Upper lobe of left lung (tissue), 6 donors: ENCODE measurements around the gene PIAS4. TPM values are rescaled to one million over a fixed set of nuclear protein-coding genes. Genes with fewer than 3 reads are reported as not detected.

Source experiments
- ATAC-seq, 2 donors: fragments of 200-7000 bp; cut with Tn5 transposase; one replicate each; pipeline ENCODE4 v1.9.1; 2022; ENCODE audit warnings: mild to moderate bottlenecking in 2 of 2, moderate library complexity in 2 of 2; ENCODE audit not compliant: low FRiP score in 2 of 2
- DNase-seq, 2 donors: peaks; one replicate each; pipeline ENCODE4 v3.0.0-alpha.2; 2019 to 2020
- H3K27ac ChIP-seq, 4 donors: fragments of 200-600 bp; sonication (generic); one replicate each; pipeline ENCODE4 v1.5.1; 2016 to 2019
- H3K27me3 ChIP-seq, 4 donors: fragments of 200-600 bp; sonication (generic); one replicate each; pipeline ENCODE4 v1.5.1; 2017 to 2019
- H3K36me3 ChIP-seq, 4 donors: fragments of 200-600 bp; sonication (generic); one replicate each; pipeline ENCODE4 v1.5.1; 2016 to 2019
- H3K4me1 ChIP-seq, 4 donors: fragments of 200-600 bp; sonication (generic); one replicate each; pipeline ENCODE4 v1.5.1; 2018 to 2019
- H3K4me3 ChIP-seq, 4 donors: fragments of 200-600 bp; sonication (generic); one replicate each; pipeline ENCODE4 v1.5.1; 2017 to 2019; ENCODE audit warnings: mild to moderate bottlenecking in 2 of 4, moderate library complexity in 1 of 4
- H3K9me3 ChIP-seq, 4 donors: fragments of 200-600 bp; sonication (generic); one replicate each; pipeline ENCODE4 v1.5.1; 2018 to 2019
- EP300 ChIP-seq, 4 donors: sonication (generic); formaldehyde crosslinking; IDR thresholded peaks; one replicate each; pipeline ENCODE4 v1.5.1; 2017; ENCODE audit warnings: antibody characterized with exemption in 4 of 4, control low read depth in 2 of 4
- POLR2A ChIP-seq, 4 donors: fragments of 450-650 bp; IDR thresholded peaks; one replicate each; pipeline ENCODE4 v1.5.1; 2016 to 2017; ENCODE audit warnings: antibody characterized with exemption in 4 of 4, mild to moderate bottlenecking in 2 of 4
- POLR2AphosphoS5 ChIP-seq, 2 donors: sonication (generic); formaldehyde crosslinking; IDR thresholded peaks; one replicate each; pipeline ENCODE4 v1.5.1; 2017; ENCODE audit warnings: antibody characterized with exemption in 2 of 2
- WGBS, 2 donors: methylation state at CpG; one replicate each; pipeline ENCODE4 v1.1.5; 2017 to 2018; 5-methylcytosine and 5-hydroxymethylcytosine counted together
- total RNA-seq, 6 donors: library from RNA; depleted of rRNA in 4 of 6; stranded (reverse); fragments of >200 nt in 4 of 6; gene quantifications; one replicate each; pipeline versions ENCODE4 v1.1.0 to v1.2.1, GENCODE V29; 2016 to 2021
- TF ChIP-seq, protein P1 (sequence below), 6 experiments: fragments of 450-650 bp in 4 of 6; fragments of 200-600 bp in 2 of 6; sonication (generic) in 2 of 6; IDR thresholded peaks; one replicate each; pipeline ENCODE4 v1.5.1; 2016 to 2019; ENCODE audit warnings: antibody characterized with exemption in 6 of 6
- donor health status: DM: no; HTN: no; CAD: no; lungs with moderate emphysema.
- donor health status: DM: no; HTN: yes; CAD: no; lungs with severe emphysema.

The PIAS4 gene
- total RNA-seq, 6 donors from 2014 or later = 13.7 to 53.4 (median 21.9) TPM

- Histone ChIP-seq H3K27ac (no peak overlapping the region), H3K27me3 (no peaks in the 10 kb centered on the region), H3K36me3 (peaks cover 11 to 47% (median 39%) of the 10 kb centered on the region in 4 donors), H3K9me3 (no peaks in the 10 kb centered on the region), H3K4me3 (no peak overlapping the region), H3K4me1 (peaks cover 40 to 78% (median 48%) of the 10 kb centered on the region in 4 donors)
- WGBS, 2 donors = 96 to 98% methylated on average over 50 to 59 of the region's 91 CpGs
- DNase-seq (peak in 1 of 2 donors; percentile 86), ATAC-seq (no peak)
- TF ChIP-seq POLR2A (IDR thresholded peaks at IDR 0.05) = no peak
- TF ChIP-seq, protein P1, sequence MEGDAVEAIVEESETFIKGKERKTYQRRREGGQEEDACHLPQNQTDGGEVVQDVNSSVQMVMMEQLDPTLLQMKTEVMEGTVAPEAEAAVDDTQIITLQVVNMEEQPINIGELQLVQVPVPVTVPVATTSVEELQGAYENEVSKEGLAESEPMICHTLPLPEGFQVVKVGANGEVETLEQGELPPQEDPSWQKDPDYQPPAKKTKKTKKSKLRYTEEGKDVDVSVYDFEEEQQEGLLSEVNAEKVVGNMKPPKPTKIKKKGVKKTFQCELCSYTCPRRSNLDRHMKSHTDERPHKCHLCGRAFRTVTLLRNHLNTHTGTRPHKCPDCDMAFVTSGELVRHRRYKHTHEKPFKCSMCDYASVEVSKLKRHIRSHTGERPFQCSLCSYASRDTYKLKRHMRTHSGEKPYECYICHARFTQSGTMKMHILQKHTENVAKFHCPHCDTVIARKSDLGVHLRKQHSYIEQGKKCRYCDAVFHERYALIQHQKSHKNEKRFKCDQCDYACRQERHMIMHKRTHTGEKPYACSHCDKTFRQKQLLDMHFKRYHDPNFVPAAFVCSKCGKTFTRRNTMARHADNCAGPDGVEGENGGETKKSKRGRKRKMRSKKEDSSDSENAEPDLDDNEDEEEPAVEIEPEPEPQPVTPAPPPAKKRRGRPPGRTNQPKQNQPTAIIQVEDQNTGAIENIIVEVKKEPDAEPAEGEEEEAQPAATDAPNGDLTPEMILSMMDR (IDR thresholded peaks at IDR 0.05) = no peak
- TF ChIP-seq EP300 (IDR thresholded peaks at IDR 0.05) = no peak
- no peak for TF ChIP-seq POLR2AphosphoS5 (IDR thresholded peaks at IDR 0.05)
Measured at GRCh38 chr19:4054441-4055208, 47.1 kb downstream of the PIAS4 start.

- no peak for ATAC-seq
- H3K27ac ChIP-seq = no peak overlapping the region
- H3K4me1 ChIP-seq = peaks cover 46 to 78% (median 54%) of the 10 kb centered on the region in 4 donors
- peaks cover 11 to 45% (median 38%) of the 10 kb centered on the region in 4 donors for H3K36me3 ChIP-seq
- peak in 1 of 2 donors; percentile 52 for DNase-seq
- H3K4me3 ChIP-seq = no peak overlapping the region
- no peaks in the 10 kb centered on the region for H3K27me3 ChIP-seq
- WGBS, 2 donors = 91 to 96% methylated on average over 19 to 20 of the region's 20 CpGs
- no peaks in the 10 kb centered on the region for H3K9me3 ChIP-seq
- TF ChIP-seq, protein P1 (IDR thresholded peaks at IDR 0.05) = no peak
- TF ChIP-seq EP300 (IDR thresholded peaks at IDR 0.05) (no peak), POLR2AphosphoS5 (IDR thresholded peaks at IDR 0.05) (no peak), POLR2A (IDR thresholded peaks at IDR 0.05) (no peak)
Measured at GRCh38 chr19:4055209-4055552, 47.6 kb downstream of the PIAS4 start.

DNA sequence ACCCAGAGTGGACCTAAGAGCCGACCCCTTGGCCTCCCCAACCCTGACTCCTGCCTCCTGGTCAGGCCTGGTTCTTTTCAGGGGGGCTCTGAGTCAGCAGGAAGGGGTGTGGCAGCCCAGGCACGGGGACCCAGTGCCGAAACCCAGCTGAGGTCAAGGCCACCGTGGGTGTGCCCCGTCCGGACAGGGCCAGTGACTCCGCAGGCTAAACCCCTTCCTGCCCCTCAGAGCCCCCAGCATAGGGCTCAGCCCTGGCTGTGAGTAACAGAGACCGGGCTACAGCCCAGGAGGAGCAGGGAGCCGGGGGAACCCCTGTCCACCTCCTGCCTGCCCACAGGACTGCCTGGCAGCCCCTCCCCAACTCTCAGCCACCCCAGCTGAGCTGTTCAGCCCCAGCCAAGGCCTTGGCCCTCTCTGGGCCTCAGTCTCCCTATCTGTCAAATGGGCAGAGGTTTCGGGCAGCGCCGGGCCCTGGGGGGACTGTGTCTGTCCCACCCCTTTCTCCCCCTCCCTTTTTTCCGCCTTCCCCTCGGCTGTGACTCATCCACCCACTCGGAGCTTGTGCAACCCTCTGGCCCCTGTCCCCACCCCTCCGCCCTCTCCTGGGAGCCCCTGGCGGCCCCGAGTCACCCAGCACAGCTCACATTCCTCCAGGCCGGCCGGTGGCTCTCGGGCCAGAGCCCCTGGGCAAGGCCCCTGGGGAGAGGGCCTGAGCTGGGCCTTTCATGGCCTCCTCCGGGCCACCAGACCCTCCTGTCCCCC, 50.6 kb downstream of the PIAS4 start:
- peak; percentile 92 to 93 for DNase-seq
- Histone ChIP-seq H3K4me1 (peaks cover 63 to 83% (median 69%) of the 10 kb centered on the region in 4 donors), H3K27me3 (no peaks in the 10 kb centered on the region), H3K9me3 (no peaks in the 10 kb centered on the region), H3K36me3 (peaks cover 11 to 35% (median 23%) of the 10 kb centered on the region in 4 donors), H3K4me3 (peak overlapping the region in 3 of 4 donors; percentile 10 to 50 (median 25)), H3K27ac (peak overlapping the region; percentile 91 to 98 (median 96))
- TF ChIP-seq POLR2A (IDR thresholded peaks at IDR 0.05) = peak in 1 of 4 donors; percentile 40
- TF ChIP-seq POLR2AphosphoS5 (IDR thresholded peaks at IDR 0.05) = peak; percentile 68 to 70
- TF ChIP-seq, protein P1 (IDR thresholded peaks at IDR 0.05) = peak in 4 of 6 experiments; percentile 21 to 44 (median 42)
- peak in 2 of 4 donors; percentile 30 to 59 for TF ChIP-seq EP300 (IDR thresholded peaks at IDR 0.05)
- peak; percentile 83 to 85 for ATAC-seq
- 9 to 24% methylated on average over 9 to 11 of the region's 22 CpGs for WGBS, 2 donors

DNA sequence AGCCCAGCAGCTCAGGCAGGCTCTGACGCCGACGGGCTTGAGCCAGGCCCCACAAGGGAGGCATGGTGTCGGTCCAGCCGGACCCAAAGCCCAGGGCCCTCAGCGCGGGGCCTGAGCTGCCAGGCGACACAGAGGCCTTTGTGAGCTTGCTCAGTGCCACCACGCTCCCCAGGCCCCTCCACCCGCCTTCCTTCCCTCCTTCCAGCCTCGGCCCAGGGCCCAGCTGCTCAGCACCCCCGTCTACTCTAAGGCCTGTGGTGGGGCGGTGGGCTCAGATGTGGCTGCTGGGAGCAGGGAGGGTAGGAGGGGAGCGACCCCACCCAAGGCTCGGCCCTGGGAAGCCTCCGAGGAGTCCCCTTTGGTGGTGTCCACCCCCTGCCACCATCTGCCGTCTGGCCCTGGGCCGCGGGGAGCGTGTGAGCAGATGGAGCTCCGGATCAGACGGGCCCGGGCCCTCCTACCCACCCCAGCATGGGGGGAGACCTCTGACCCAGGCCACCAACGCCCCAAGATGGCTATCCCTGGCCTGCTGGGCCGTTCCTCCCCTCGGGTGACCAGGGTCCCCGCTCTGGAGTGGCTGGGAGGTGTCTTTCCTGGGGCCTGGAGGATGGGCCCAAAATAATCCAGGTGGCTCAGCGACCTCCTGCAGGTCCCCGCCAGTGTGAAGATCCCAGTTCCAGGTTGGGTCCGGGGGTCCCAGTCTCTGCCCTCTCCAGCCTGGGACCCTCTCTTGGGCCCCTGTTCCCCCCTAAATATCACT, 51.3 kb downstream of the PIAS4 start:
- ATAC-seq (peak in 1 of 2 donors; percentile 3), DNase-seq (peak in 1 of 2 donors; percentile 86)
- Histone ChIP-seq H3K36me3 (peaks cover 6 to 27% (median 18%) of the 10 kb centered on the region in 4 donors), H3K27me3 (no peaks in the 10 kb centered on the region), H3K4me3 (peak overlapping the region in 3 of 4 donors; percentile 10 to 50 (median 25)), H3K27ac (peak overlapping the region; percentile 91 to 98 (median 96)), H3K4me1 (peaks cover 63 to 83% (median 68%) of the 10 kb centered on the region in 4 donors), H3K9me3 (no peaks in the 10 kb centered on the region)
- TF ChIP-seq EP300 (IDR thresholded peaks at IDR 0.05) (no peak), POLR2AphosphoS5 (IDR thresholded peaks at IDR 0.05) (no peak), POLR2A (IDR thresholded peaks at IDR 0.05) (no peak)
- TF ChIP-seq, protein P1 (IDR thresholded peaks at IDR 0.05) = no peak
- WGBS, 2 donors = 0 to 47% methylated on average over 1 to 18 of the region's 30 CpGs
